ENCODE data around the gene CNOT4. TPM values are rescaled to one million over a fixed set of nuclear protein-coding genes. Genes with fewer than 3 reads are reported as not detected.

The CNOT4 gene
- total RNA-seq, 4 donors from 2014 or later = 16.8 to 26.0 (median 20.0) TPM

- 9 to 67% methylated on average over 1 of the region's 1 CpG for WGBS, 2 donors
- Histone ChIP-seq H3K9me3 (no peaks in the 10 kb centered on the region), H3K4me1 (no peaks in the 10 kb centered on the region), H3K4me3 (no peak overlapping the region), H3K27ac (no peak overlapping the region), H3K36me3 (no peaks in the 10 kb centered on the region), H3K27me3 (no peaks in the 10 kb centered on the region)
- TF ChIP-seq, protein P1, sequence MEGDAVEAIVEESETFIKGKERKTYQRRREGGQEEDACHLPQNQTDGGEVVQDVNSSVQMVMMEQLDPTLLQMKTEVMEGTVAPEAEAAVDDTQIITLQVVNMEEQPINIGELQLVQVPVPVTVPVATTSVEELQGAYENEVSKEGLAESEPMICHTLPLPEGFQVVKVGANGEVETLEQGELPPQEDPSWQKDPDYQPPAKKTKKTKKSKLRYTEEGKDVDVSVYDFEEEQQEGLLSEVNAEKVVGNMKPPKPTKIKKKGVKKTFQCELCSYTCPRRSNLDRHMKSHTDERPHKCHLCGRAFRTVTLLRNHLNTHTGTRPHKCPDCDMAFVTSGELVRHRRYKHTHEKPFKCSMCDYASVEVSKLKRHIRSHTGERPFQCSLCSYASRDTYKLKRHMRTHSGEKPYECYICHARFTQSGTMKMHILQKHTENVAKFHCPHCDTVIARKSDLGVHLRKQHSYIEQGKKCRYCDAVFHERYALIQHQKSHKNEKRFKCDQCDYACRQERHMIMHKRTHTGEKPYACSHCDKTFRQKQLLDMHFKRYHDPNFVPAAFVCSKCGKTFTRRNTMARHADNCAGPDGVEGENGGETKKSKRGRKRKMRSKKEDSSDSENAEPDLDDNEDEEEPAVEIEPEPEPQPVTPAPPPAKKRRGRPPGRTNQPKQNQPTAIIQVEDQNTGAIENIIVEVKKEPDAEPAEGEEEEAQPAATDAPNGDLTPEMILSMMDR (IDR thresholded peaks at IDR 0.05) = no peak
- TF ChIP-seq EP300 (IDR thresholded peaks at IDR 0.05) = no peak
- DNase-seq (ENCODE audit: low spot score in 2 of 2) = no peak
Observed at GRCh38 chr7:135333200-135333599, 176.7 kb downstream of the CNOT4 start.

GRCh38 chr7:135330088-135330487, 179.8 kb downstream of the CNOT4 start:
- no peaks in the 10 kb centered on the region for H3K36me3 ChIP-seq
- WGBS, 2 donors = 82 to 83% methylated on average over 1 of the region's 1 CpG
- no peak overlapping the region for H3K27ac ChIP-seq
- TF ChIP-seq, protein P1 (IDR thresholded peaks at IDR 0.05) = no peak
- TF ChIP-seq EP300 (IDR thresholded peaks at IDR 0.05) = no peak
- no peak for TF ChIP-seq POLR2A (IDR thresholded peaks at IDR 0.05)
- no peak for DNase-seq (ENCODE audit: low spot score in 2 of 2)
- no peak overlapping the region for H3K4me3 ChIP-seq
- no peaks in the 10 kb centered on the region for H3K27me3 ChIP-seq
- no peaks in the 10 kb centered on the region for H3K4me1 ChIP-seq
- no peaks in the 10 kb centered on the region for H3K9me3 ChIP-seq

- Histone ChIP-seq H3K9me3 (no peaks in the 10 kb centered on the region), H3K27ac (no peak overlapping the region), H3K4me1 (no peaks in the 10 kb centered on the region), H3K4me3 (no peak overlapping the region), H3K36me3 (no peaks in the 10 kb centered on the region), H3K27me3 (no peaks in the 10 kb centered on the region)
- no peak for DNase-seq (ENCODE audit: low spot score in 2 of 2)
- 87 to 91% methylated on average over 7 of the region's 7 CpGs for WGBS, 2 donors
- TF ChIP-seq, protein P1 (IDR thresholded peaks at IDR 0.05) = no peak
- no peak for TF ChIP-seq EP300 (IDR thresholded peaks at IDR 0.05)
- TF ChIP-seq POLR2A (IDR thresholded peaks at IDR 0.05) = no peak
Observed at GRCh38 chr7:135328526-135328925, 181.4 kb downstream of the CNOT4 start.

- Histone ChIP-seq H3K27me3 (no peaks in the 10 kb centered on the region), H3K4me1 (no peaks in the 10 kb centered on the region), H3K9me3 (no peaks in the 10 kb centered on the region), H3K27ac (no peak overlapping the region), H3K36me3 (no peaks in the 10 kb centered on the region), H3K4me3 (no peak overlapping the region)
- no peak for TF ChIP-seq EP300 (IDR thresholded peaks at IDR 0.05)
- TF ChIP-seq, protein P1 (IDR thresholded peaks at IDR 0.05) = no peak
- no peak for TF ChIP-seq POLR2A (IDR thresholded peaks at IDR 0.05)
- no peak for DNase-seq (ENCODE audit: low spot score in 2 of 2)
- 96 to 100% methylated on average over 3 of the region's 3 CpGs for WGBS, 2 donors
Observed at GRCh38 chr7:135328053-135328452, 181.8 kb downstream of the CNOT4 start.

- TF ChIP-seq POLR2A (IDR thresholded peaks at IDR 0.05) = no peak
- TF ChIP-seq, protein P1 (IDR thresholded peaks at IDR 0.05) = no peak
- no peak for TF ChIP-seq EP300 (IDR thresholded peaks at IDR 0.05)
- H3K27me3 ChIP-seq = no peaks in the 10 kb centered on the region
- no peaks in the 10 kb centered on the region for H3K4me1 ChIP-seq
- DNase-seq (ENCODE audit: low spot score in 2 of 2) = no peak
- no peak overlapping the region for H3K27ac ChIP-seq
- H3K9me3 ChIP-seq = no peaks in the 10 kb centered on the region
- WGBS, 2 donors = 87 to 95% methylated on average over 3 of the region's 3 CpGs
- H3K4me3 ChIP-seq = no peak overlapping the region
- H3K36me3 ChIP-seq = no peaks in the 10 kb centered on the region
Observed at GRCh38 chr7:135327458-135327857, 182.4 kb downstream of the CNOT4 start.

Measured in tibial nerve (tissue), 4 donors.